GM18499 (cell line): ENCODE data around the gene MED26.
"Not testable (repeated sequence)": the region's sequence is repeated elsewhere in the genome, so short reads cannot be mapped to it uniquely, and the experiment has no call there.

Source experiments
- ATAC-seq: cut with Tn5 transposase; IDR thresholded peaks from one replicate; pipeline ENCODE4 v1.9.1; 2021; ENCODE audit warnings: moderate number of reproducible peaks; ENCODE audit not compliant: insufficient read depth, unreplicated experiment

MED26 gene

DNA sequence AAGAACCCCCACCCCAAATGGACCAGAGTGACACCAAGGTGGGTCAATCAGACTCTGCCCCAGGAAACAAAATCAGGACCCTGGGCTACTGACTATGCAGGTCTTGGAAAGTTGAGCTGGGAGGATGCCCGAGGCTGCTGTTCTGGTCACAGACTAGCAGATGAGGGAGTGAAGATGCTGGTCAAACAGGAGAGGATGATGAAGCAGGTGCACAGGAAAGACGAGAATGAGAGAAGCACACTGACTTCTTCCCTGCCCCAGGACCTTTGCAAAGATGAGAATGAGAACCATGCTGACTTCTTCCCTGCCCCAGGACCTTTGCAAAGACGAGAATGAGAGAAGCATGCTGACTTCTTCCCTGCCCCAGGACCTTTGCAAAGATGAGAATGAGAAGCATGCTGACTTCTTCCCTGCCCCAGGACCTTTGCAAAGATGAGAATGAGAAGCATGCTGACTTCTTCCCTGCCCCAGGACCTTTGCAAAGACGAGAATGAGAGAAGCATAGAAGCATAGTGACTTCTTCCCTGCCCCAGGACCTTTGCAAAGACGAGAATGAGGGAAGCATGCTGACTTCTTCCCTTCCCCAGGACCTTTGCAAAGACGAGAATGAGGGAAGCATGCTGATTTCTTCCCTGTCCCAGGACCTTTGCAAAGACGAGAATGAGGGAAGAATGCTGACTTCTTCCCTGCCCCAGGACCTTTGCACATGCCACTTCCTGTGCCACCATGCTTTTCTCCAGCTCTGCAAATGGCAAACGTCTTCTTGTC lies 23.6 kb upstream of the MED26 start:
- not testable (repeated sequence) for ATAC-seq

DNA sequence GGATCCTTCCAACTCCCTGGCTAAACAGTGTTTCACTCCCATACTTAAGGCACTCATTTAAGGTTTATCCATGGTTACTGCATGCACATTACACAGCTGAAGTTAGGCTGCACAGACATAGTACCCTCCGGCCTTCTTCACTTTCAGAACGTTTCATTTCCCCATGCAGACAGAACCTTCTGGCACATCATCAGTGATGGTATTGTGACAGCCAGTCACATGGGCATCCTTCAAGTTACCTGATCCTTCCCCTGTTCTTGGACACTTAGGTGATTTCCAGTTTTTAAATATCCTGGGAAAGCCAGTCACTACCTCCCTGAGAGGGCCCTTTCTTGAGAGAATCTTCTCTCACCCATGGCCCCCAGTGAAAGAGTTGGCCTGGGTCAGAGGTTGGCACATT lies 22.8 kb upstream of the MED26 start:
- ATAC-seq, result no peak

DNA sequence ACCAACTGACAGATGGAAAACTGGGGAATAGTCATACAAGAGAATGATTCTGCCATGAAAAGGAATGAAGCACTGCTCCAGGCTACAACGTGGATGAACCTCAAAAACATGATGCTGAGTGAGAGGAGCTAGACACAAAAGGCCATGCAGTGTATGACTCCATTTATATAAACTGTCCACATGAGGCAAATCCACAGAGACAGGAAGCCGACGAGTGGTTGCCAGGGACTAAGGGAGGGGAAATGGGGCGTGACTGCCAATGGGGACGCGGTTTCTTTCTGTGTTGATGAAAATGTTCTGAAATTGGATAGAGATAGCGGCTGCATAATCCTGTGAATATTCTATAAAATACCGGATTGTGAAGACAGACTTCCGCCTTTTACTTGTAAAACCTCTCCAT lies 21.7 kb upstream of the MED26 start:
- ATAC-seq, result no peak

DNA sequence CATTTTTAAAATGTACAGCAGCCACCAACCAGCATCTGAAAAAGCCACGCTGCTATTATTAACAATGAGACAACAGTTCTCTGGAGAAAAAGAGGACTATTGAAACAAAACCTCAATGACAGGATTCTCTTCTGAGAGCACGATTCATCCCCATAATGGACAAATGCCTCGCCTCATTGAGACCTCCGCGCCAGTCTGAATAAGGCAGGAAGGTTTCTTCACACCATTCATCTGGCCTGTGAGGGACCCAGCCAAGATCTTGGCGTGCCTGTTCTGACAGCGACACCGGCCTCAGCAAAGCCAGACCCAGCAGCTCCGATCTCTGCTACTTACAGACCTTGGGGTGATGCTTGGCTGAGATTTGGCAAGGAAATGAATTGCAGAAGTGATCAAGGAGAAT lies 17.1 kb upstream of the MED26 start:
- ATAC-seq, result no peak

DNA sequence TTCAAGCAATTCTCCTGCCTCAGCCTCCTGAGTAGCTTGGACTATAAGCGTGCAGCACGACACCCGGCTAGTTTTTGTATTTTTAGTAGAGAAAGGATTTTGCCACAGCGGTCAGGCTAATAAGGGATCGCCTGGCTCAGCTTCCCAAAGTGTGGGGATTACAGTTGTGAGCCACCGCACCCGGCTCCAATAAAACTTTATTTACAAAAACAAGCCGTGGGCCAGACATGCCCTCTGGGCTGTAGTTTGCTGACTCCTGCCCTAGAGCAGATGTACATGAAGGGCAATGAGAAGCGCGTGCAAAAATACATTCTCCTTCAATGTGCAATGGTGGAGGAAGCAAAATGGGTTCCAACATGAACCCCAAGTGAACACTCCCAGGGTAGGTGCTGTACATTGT lies 13.7 kb upstream of the MED26 start:
- ATAC-seq, result no peak

DNA sequence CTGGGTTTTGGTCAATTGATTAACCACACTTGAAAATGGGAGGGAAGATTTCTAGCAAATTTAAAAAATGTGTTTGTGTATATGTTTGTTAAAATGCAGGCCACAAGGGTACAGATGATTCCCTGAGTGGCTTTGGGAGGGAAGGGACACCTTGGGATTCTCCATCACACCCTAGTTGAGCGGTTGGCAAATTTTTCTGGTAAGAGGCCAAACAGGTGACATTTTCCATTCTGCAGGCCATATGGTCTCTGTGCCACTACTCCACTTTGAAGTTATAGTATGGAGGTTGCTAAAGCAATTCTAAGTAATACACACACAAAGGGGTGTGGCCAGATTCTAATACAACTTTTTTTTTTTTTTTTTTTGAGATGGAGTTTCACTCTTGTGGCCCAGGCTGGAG lies 12.9 kb upstream of the MED26 start:
- no peak for ATAC-seq

DNA sequence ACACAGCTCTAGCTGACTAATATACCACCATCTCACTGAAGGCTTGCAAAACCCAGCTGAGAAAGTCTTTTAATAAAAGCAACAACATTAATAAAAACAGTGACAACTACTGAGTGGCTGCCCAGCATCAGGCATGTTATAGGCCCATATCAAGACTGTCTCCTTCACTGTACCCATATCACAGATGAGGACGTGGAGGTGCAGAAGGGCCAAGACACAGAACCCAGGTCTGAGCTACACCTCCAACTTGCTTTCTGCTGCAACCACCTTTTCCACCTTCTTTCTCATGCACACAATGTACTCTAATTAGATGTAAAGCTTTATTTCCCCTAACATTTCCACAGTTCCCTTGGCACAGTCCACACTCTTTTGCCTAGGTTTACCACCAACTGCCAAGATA lies 10.7 kb upstream of the MED26 start:
- ATAC-seq, result no peak

DNA sequence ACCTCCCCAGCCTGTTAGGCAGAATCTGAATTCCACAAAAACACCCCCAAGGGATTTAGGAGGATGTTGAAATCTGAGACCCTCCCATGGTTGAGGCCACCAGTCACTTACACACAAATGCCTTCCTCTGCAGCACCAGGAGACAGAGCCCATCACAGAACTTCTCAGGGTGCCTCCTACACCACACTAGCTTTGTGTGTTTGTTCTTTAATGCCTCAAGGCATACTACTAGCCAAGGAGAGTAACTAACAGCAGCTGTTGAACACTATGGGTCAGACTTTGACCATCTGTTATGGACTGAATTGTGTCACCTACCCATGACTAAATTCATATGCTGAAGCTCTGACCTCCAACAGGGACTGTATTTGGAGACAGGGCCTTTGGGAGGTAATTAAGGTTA lies 9.5 kb upstream of the MED26 start:
- ATAC-seq, result no peak

DNA sequence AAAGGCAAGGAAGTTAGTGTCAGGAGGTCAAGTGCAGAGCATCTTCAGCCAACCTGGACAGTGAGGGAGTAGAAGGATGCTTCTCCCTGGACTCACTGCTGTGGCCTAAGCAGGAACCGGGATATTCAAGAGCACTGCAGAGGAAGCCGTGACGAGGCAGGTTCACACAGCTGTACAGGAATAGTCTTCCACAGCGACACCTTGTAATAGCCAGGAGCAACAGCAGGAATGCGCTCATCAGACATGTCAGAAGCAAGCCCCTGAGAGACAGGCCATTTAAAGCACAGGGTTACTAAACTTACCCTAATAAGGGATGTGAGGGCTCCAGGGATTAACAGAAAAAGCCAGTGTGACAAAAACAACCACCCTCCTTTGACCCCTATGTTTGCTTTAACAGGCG lies 3.5 kb upstream of the MED26 start:
- ATAC-seq, result no peak

DNA sequence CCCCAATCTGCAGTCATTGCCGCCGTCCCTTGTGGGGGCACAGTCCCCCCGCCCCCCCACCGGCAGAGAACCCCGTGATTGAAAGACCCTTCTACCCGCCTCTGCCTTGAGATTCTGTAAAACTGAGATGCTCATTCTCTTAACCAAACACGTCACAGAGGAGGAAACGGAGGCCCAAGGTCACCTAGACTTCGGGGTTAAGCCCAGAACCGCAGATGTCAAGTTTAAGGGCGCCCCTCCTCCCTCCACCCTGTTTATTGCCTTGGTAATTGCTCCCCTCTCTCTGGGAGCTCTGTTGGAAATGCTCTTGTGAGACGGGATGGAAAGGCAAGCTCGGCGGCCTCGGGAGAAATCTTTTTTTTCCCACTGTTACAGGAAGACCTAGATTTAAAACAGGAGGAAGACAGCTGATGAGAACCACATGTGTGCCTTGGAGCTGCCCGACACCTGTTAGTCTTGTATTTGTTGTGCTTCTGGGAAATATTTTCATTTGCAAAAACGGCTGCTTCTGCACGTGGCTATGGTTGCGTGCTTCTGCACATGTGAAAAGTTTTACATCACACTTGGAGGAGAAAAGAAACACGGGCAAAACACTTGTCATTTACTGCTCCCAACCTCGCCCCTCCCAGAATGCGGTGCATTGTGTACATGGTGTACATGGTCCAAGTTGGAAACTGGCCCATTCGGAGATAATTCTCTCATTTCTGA lies 1.1 kb upstream of the MED26 start:
- ATAC-seq, result no peak

DNA sequence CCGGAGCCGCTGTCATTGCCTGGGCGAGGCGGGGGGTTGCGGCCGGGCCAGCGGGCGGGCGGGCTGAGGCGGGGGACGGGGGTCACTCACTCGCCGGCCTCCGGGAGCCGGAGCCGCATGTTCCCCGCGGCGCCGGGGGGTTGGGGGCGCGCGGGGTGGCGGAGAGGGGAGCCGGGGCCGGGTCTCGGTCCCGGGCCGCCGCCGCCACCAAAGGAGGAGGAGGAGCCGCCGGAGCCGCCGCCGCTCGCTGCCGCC lies 149 bp downstream of the MED26 start:
- ATAC-seq, result no peak

DNA sequence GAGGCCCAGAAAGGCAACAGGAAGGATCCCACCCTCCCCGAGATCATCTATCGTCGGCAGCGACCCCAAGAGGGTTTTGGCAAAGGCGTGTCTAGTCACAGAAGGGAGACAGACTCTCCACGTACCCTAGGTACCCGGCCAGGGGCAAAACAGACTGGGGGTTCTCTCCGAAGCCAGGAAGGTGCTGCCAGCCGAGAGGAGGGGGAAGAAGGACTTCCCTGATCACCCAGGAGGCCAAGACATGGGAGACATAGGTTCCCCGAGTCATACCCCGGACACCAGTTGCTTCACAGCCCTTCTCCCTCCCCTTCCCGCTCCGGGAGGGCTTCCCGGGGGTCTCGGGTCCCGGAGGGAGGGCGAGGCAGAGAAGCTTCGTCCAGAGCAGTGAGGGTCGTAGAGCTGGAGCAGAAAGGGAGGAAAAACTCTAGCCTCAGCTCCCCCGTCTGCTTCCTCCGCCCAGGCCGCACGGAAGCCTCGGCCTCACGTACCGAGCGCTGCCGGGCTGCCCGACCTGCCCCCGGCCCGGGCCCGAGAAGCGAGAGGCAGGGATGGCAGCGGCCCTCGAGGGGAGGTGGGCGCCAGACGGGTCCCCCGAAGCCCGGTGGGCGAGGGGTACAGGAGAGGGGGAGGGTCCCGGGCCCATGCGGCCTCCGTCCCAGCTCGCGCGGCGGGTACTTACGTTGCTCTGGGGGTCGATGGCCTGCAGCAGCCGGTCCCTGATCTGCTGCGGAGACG lies 644 bp downstream of the MED26 start:
- ATAC-seq, result no peak

DNA sequence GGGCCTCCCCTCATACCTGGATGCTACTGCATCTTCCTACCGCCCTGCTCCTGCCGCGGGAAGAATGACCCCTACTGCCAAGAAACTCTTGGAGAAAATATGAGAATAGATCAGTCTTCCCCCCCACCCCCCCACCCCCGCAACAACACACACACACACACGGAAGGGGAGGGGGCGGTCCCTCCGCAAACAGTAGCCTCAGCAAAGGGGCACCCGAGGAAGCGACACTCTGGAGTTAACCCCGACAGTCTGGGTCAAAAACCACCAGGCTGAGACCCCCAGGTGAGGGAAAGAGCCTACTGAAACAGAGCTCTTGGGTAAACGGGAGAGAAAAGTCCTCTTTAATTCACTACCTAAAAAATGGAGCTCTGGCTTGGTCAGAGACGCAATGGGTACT lies 1.2 kb downstream of the MED26 start:
- ATAC-seq, result no peak

DNA sequence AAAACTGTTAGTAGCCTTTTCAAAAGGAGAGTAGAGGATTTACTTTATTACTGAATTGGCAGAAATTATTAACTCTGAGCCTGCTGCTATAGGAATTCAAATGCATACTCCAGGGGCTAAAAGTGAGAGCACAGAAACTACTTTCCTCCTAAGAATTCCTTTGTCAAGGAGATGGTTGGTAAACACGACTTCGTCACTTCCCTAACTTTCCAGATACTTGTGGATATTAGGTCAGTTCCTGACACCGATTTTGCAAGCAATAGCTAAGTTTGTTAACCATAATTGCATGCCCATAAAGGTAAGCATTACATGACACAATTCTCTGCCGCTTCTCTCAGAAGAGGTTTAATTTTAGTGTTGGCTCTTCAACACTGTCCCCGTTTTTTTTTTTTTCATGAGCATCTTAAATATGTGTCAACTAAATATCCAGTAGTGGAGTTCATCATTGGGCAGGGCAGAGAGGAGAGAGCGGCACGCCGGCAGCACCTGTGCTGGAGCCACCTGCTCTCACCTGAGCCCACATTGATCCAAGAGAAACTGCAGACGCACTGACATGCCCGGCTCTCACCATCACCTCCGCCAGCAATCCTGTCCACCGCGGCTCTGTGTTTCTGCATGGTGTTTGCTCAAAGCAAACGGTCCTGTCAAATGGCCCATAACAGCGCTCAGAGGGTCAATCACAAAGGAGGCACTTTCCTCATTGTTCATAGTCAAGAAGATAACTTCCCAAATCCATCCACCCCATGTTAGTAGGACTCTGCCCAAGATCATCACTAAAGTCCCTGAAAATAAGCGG lies 2.6 kb downstream of the MED26 start:
- ATAC-seq, result no peak

DNA sequence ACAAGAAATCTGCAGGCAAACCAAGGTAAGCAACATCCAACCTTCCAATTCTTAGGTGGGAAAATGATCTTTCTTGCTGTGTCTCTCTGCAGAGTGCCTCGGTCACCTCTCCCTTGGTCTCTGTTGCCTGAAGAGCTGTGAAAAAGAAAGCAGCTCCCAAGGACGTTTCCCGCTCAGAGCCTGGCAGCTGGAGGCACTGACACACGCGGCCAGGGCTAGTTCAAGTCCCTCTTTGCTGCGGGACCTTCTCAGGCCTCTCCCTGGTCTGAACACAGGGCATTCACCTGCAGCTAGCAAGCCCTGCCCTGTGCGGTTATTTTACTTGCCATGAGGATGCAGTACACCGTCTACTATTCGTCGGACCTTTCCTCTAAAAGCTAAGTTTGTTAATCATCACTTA lies 3.8 kb downstream of the MED26 start:
- ATAC-seq, result no peak

DNA sequence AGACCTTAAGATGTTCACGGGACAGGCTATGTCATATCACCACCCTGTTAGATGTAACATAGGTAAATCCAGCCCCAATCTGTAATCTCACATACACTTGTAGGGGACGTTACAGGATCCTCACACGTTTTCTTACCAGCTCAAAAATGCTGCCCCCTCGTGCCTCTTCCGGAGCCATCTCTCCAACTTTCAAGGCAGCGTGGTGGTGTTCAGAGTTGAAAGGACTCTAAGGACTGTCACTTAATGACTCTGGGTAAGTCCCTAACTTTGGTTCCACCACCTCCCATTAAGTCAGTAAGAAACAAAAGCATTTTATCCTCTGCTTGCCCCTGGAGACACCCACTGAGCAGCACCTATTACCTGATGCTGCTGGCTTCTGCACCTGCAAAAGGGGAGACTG lies 4.4 kb downstream of the MED26 start:
- no peak for ATAC-seq

DNA sequence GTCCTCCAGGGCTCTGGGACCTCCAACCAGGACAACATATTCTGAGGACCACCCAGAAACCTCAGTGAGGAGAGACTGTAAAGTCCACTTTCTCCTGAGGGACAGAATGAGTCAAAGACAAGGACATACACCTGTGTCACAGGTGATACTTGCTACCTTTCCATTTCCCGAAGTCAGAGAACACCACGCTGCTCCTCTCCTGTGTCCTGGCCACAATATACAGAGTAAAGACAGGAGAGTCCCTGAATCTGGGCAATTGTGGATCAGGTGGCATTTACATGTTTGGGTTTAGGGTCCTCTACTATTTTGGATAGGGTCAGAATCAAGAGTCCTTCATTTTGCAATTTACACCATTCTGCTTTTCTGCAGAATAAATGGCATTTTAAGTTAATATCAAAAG lies 4.9 kb downstream of the MED26 start:
- ATAC-seq, result no peak

DNA sequence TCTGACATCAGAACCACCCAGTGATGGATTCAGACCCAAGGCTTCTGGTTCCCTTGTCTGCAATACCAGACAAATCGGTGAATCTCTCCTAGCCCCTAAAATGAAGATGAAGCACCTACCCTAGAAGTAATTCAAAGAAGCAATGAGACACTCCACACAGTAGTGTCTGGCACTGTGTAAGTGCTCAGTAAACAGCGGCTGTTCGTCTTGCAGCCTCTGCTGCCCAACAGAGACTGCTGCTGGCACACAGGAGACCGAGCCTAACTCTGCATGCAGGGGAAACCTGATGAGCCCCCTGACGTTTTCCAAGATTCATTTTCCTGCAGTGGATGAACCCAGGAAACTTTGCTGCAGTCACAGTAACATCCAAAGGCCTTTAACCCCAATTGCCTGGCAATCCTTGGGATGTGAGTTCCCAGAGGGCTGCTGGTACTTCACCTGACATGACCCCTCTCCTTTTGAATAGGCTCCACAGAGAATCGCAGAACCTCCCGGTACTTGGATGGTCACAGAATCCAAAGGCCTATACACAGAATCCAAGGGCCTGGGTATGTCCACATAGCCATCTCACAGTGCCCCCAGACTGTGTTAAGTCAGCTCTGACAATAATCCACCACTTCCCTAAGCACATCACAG lies 6.7 kb downstream of the MED26 start:
- no peak for ATAC-seq

DNA sequence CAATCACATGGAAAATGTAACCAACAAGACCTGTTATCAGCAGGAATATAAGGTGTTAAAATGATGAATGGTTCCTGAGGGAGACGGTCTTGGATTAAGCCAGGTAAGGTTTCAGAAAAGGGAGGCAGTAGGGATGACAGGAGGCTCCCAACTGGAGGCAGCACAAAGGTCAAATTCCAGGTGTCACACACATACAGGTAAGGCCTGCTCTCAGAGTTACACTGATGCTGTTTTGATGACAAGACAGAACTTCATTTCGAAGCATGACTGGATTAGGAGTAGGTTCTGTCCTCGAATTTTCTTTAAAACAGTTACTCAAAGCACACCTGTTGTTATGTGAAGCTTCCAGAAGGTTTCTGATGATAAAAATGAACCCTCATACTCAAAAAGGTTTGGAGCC lies 7.4 kb downstream of the MED26 start:
- no peak for ATAC-seq

DNA sequence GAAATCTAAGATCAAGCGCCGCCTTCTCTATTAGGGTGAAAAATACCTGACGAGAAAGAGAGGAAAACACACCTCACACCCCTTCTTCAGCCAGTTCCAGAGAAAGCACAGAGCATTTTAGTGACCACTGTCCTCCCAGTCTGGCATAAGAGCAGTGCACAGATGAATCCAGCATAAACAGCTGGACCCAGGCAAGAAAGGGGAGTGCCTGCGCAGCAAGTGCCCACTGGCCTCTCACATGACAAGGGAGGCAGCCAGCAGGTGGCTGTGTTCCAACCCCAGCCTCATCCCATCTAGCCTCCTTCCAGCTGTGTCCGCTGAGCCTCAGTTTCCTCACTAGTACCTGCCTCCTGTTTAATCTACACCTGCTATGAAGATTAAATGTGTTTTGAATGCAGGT lies 8.0 kb downstream of the MED26 start:
- no peak for ATAC-seq

DNA sequence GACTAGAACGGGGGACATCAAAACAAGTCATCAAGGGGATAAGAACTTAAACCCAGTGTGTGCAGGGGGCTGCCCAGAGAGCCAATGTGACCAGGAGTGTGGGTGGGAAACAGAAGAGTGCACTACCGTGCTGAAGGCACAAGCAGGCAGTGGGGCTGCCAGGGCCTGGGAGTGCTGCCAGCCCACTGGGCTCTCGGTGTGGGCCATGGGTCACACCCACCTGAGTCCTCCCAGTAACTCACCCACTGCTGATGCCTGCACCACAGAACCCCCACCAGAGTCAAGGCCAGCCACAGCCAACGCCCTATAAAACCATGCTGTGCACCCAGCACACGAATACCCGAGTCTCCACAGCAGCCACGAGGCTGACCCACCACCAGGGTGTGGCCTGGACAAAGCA lies 8.5 kb downstream of the MED26 start:
- ATAC-seq, result no peak
